GM10248 (cell line): Measurements from ENCODE around the gene SPEG.

Experiments used
- CTCF ChIA-PET: fragments of 300-600 bp; sonication (Branson Sonifier 250); formaldehyde crosslinking; extraction: SDS; loops from one replicate; lab custom pipeline; 2021; ENCODE audit warnings: antibody characterized with exemption; lab: Yijun Ruan, JAX
- POLR2A ChIA-PET: fragments of 350-650 bp; sonication (Branson Sonifier 250); formaldehyde crosslinking; extraction: SDS; loops from one replicate; lab custom pipeline; 2020; ENCODE audit warnings: antibody characterized with exemption; lab: Yijun Ruan, JAX
- DNase-seq: peaks from one replicate; pipeline ENCODE4 v3.0.0; 2012; ENCODE audit errors: extremely low spot score
- CTCF ChIP-seq: IDR thresholded peaks from 2 replicates; pipeline ENCODE4 v1.5.1; 2012; ENCODE audit warnings: mild to moderate bottlenecking, low read depth; ENCODE audit errors: extremely low read depth, missing control alignments, control extremely low read depth

Gene SPEG

DNA sequence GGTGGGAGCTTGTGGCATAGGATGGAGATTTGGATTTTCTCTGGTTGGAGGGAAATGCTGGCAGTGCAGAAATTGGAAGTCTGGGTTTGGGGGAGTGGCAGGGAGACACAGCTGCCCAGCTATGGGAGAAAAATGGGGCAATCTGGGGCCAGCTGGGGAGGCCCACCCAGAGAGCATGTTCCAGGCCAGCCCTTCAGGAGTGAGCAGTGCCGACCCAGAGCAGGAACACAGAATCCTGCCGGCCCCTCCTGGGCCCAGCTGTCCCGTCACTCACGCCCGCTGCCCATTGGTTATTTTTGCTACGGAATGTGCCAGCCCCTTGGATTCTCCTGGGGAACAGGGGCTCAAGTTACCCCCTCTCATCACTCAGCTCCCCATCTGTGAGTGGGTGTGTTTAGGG is 4.9 kb downstream of the SPEG start:
- DNase-seq: no peak
- no peak for TF ChIP-seq CTCF
- POLR2A ChIA-PET: interaction anchor here (0.5 kb wide), 1 partner anchor 14 kb away, joined by 3 read pairs; no protein-coding TSS in a partner anchor
- CTCF ChIA-PET: interaction anchor here (1.1 to 2.1 kb wide), 7 partner anchors 13 to 105 kb away, joined by 3 to 7 read pairs (median 5); partner anchors contain the start of genes CHPF and TMEM198

DNA sequence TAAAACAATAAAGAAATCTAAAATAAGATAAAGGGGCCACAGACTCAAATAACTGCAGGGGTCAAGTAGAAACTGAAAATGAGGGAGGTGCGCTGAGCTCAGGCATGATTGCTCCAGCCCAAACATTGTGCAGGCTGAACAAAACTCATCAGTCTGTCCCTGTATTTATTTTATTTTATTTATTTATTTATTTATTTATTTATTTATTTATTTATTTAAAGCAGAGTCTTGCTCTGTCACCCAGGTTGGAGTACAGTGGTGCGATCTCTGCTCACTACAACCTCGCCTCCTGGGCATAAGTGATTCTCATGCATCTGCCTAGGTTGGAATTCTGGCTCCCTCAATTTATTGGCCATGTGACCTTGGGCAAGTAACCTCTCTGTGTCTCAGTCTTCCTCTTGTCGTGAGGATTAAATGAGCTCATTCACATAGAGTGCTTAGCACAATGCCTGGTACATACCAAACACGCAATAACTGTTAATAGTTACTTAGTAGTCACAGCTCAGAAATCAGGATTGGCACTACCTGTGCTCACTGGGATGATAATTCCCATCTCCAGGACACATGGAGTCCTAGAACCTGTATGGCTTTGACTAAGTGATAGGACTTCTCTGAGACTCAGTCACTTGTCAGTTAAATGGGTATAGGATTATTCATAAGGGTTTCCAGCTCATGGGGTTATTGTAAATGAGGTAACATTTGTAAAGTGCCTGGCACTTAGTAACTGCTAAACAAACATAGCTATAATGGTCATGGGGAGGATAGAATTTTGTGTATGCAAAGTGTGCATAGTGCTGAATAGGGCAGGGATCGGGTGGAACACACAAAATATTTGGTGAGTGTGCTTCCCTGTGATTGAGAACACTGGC is 6.0 kb downstream of the SPEG start:
- no peak for DNase-seq
- ChIA-PET CTCF (interaction anchor here (0.7 to 2.7 kb wide), 12 partner anchors 15 to 460 kb away, joined by 3 to 8 read pairs (median 4); a partner anchor contains a TSS), POLR2A (no interaction called here)
- no peak for TF ChIP-seq CTCF

- peak; percentile 63 for DNase-seq
- ChIA-PET CTCF (interaction anchor here (0.9 to 2.7 kb wide), 7 partner anchors 18 to 88 kb away, joined by 3 to 8 read pairs (median 3); no protein-coding TSS in a partner anchor), POLR2A (no interaction called here)
- no peak for TF ChIP-seq CTCF
Measured at GRCh38 chr2:219441451-219442255, 7.0 kb downstream of the SPEG start.

- CTCF ChIA-PET: interaction anchor here (1.1 to 2.7 kb wide), 3 partner anchors 17 to 88 kb away, joined by 3 to 8 read pairs (median 4); no protein-coding TSS in a partner anchor
- POLR2A ChIA-PET: interaction anchor here (0.6 kb wide), 1 partner anchor 19 kb away, joined by 5 read pairs; no protein-coding TSS in a partner anchor
- no peak for DNase-seq
- TF ChIP-seq CTCF: no peak
Measured at GRCh38 chr2:219442256-219443015, 7.8 kb downstream of the SPEG start.

- TF ChIP-seq CTCF: no peak
- DNase-seq: no peak
- ChIA-PET POLR2A (no interaction called here), CTCF (interaction anchor here (1.1 to 2.7 kb wide), 3 partner anchors 16 to 87 kb away, joined by 3 to 8 read pairs (median 4); no protein-coding TSS in a partner anchor)
Measured at GRCh38 chr2:219443016-219443696, 8.5 kb downstream of the SPEG start.
